CD4-positive, CD25-positive, alpha-beta regulatory T cell (primary cell): ENCODE data around the gene ALG5. TPM values are rescaled to one million over a fixed set of nuclear protein-coding genes. Genes with fewer than 3 reads are reported as not detected.

ENCODE experiments used
- ATAC-seq, 2 donors: fragments of 150-1000 bp; cut with Tn5 transposase; one replicate each; pipeline ENCODE4 v1.10.0; 2021; ENCODE audit warnings: low read depth in 2 of 2, moderate number of reproducible peaks in 2 of 2, moderate library complexity in 1 of 2
- DNase-seq, 3 donors: peaks; one replicate each; pipeline versions ENCODE4 v3.0.0 to v3.0.0-alpha.2; 2012 to 2022; ENCODE audit warnings: mixed read lengths in 1 of 3
- H3K27ac ChIP-seq: one replicate; pipeline ENCODE4 v1.7.0; 2013; ENCODE audit warnings: mild to moderate bottlenecking, low read length; ENCODE audit not compliant: insufficient read depth, poor library complexity, severe bottlenecking
- H3K27me3 ChIP-seq: one replicate; pipeline ENCODE4 v1.7.0; 2013; ENCODE audit warnings: low read length; ENCODE audit not compliant: control insufficient read depth, insufficient read depth
- H3K36me3 ChIP-seq: one replicate; pipeline ENCODE4 v1.7.0; 2013; ENCODE audit warnings: mild to moderate bottlenecking, low read length, moderate library complexity; ENCODE audit not compliant: control insufficient read depth, insufficient read depth
- H3K4me1 ChIP-seq: 2 replicates; pipeline ENCODE4 v1.7.0; 2013; ENCODE audit warnings: mild to moderate bottlenecking, low read length; ENCODE audit not compliant: insufficient read depth, control insufficient read depth, poor library complexity, severe bottlenecking
- H3K4me3 ChIP-seq: one replicate; pipeline ENCODE4 v1.7.0; 2013; ENCODE audit warnings: low read depth, mild to moderate bottlenecking, low read length, moderate library complexity
- H3K9me3 ChIP-seq, 2 experiments: 1 replicate in 1 of 2; 2 replicates in 1 of 2; pipeline ENCODE4 v1.7.0; 2013; ENCODE audit warnings: low read length in 2 of 2, mild to moderate bottlenecking in 1 of 2, moderate library complexity in 1 of 2; ENCODE audit not compliant: control insufficient read depth in 2 of 2
- H3K27ac Mint-ChIP-seq, 3 donors: one replicate each; pipeline ENCODE4 v1.8.0; 2020 to 2022; ENCODE audit warnings: mild to moderate bottlenecking in 3 of 3, mixed read lengths in 3 of 3, moderate library complexity in 2 of 3
- H3K27me3 Mint-ChIP-seq: one replicate; pipeline ENCODE4 v1.8.0; 2022; ENCODE audit warnings: mild to moderate bottlenecking, mixed read lengths
- H3K36me3 Mint-ChIP-seq: one replicate; pipeline ENCODE4 v1.8.0; 2020; ENCODE audit warnings: mixed read lengths
- H3K4me1 Mint-ChIP-seq, 4 donors: one replicate each; pipeline ENCODE4 v1.8.0; 2020 to 2022; ENCODE audit warnings: mixed read lengths in 4 of 4, mild to moderate bottlenecking in 1 of 4
- H3K4me3 Mint-ChIP-seq, 4 donors: one replicate each; pipeline ENCODE4 v1.8.0; 2020 to 2022; ENCODE audit warnings: mild to moderate bottlenecking in 4 of 4, mixed read lengths in 4 of 4, moderate library complexity in 3 of 4
- H3K9me3 Mint-ChIP-seq, 7 donors: one replicate each; pipeline ENCODE4 v1.8.0; 2020 to 2022; ENCODE audit warnings: mixed read lengths in 7 of 7, mild to moderate bottlenecking in 3 of 7, moderate library complexity in 2 of 7
- polyA plus RNA-seq, 4 donors: library from polyadenylated mRNA; unstranded; fragments of 300-500 nt; fragmentation: Illumina TruSeq; gene quantifications; one replicate each; pipeline ENCODE4 v1.2.3, GENCODE V29; 2021
- total RNA-seq: library from RNA; stranded (reverse); gene quantifications from one replicate; pipeline ENCODE4 v1.2.3, GENCODE V29; 2022

The ALG5 gene
- total and polyA plus RNA-seq, 5 donors from 2014 or later = 20.1 to 97.7 (median 76.6) TPM

GRCh38 chr13:36915106-36915505 is 84.0 kb downstream of the ALG5 start:
- DNase-seq = no peak
- Histone ChIP-seq H3K9me3 (no peaks in the 10 kb centered on the region), H3K36me3 (no peaks in the 10 kb centered on the region), H3K27me3 (peaks cover 30% of the 10 kb centered on the region), H3K4me1 (peaks cover 6% of the 10 kb centered on the region), H3K4me3 (no peak overlapping the region), H3K27ac (no peak overlapping the region)
- H3K36me3 Mint-ChIP-seq = no peaks in the 10 kb centered on the region
- H3K9me3 Mint-ChIP-seq = peaks cover 0 to 3% (median 0%) of the 10 kb centered on the region in 7 donors
- H3K4me1 Mint-ChIP-seq = peaks cover 0 to 7% (median 0%) of the 10 kb centered on the region in 4 donors
- peaks cover 50% of the 10 kb centered on the region for H3K27me3 Mint-ChIP-seq
- H3K4me3 Mint-ChIP-seq = no peak overlapping the region
- no peak for ATAC-seq
- H3K27ac Mint-ChIP-seq = no peak overlapping the region

GRCh38 chr13:36914648-36915047 is 84.5 kb downstream of the ALG5 start:
- Histone ChIP-seq H3K4me3 (no peak overlapping the region), H3K36me3 (no peaks in the 10 kb centered on the region), H3K27me3 (peaks cover 30% of the 10 kb centered on the region), H3K4me1 (peaks cover 5% of the 10 kb centered on the region), H3K9me3 (no peaks in the 10 kb centered on the region), H3K27ac (no peak overlapping the region)
- no peak for DNase-seq
- Mint-ChIP-seq H3K4me3 (no peak overlapping the region), H3K27ac (no peak overlapping the region), H3K4me1 (peaks cover 0 to 7% (median 0%) of the 10 kb centered on the region in 4 donors), H3K27me3 (peaks cover 50% of the 10 kb centered on the region), H3K9me3 (peaks cover 0 to 3% (median 0%) of the 10 kb centered on the region in 7 donors), H3K36me3 (no peaks in the 10 kb centered on the region)
- no peak for ATAC-seq

- H3K36me3 Mint-ChIP-seq = no peaks in the 10 kb centered on the region
- H3K4me1 Mint-ChIP-seq = no peaks in the 10 kb centered on the region
- no peaks in the 10 kb centered on the region for H3K9me3 Mint-ChIP-seq
- no peak overlapping the region for H3K4me3 Mint-ChIP-seq
- H3K27me3 ChIP-seq = peaks cover 24% of the 10 kb centered on the region
- H3K4me3 ChIP-seq = no peak overlapping the region
- no peak overlapping the region for H3K27ac Mint-ChIP-seq
- H3K9me3 ChIP-seq = no peaks in the 10 kb centered on the region
- H3K4me1 ChIP-seq = no peaks in the 10 kb centered on the region
- no peaks in the 10 kb centered on the region for H3K36me3 ChIP-seq
- peaks cover 42% of the 10 kb centered on the region for H3K27me3 Mint-ChIP-seq
- H3K27ac ChIP-seq = no peak overlapping the region
- ATAC-seq (no peak), DNase-seq (no peak)
Observed at GRCh38 chr13:36913463-36913862, 85.7 kb downstream of the ALG5 start.

GRCh38 chr13:36912973-36913372 is 86.2 kb downstream of the ALG5 start:
- Mint-ChIP-seq H3K9me3 (no peaks in the 10 kb centered on the region), H3K36me3 (no peaks in the 10 kb centered on the region), H3K27ac (no peak overlapping the region), H3K27me3 (peaks cover 38% of the 10 kb centered on the region), H3K4me1 (no peaks in the 10 kb centered on the region), H3K4me3 (no peak overlapping the region)
- H3K27me3 ChIP-seq = peaks cover 19% of the 10 kb centered on the region
- DNase-seq = no peak
- no peaks in the 10 kb centered on the region for H3K4me1 ChIP-seq
- no peak overlapping the region for H3K27ac ChIP-seq
- H3K36me3 ChIP-seq = no peaks in the 10 kb centered on the region
- H3K4me3 ChIP-seq = no peak overlapping the region
- no peak for ATAC-seq
- H3K9me3 ChIP-seq = no peaks in the 10 kb centered on the region

- H3K27me3 Mint-ChIP-seq = peaks cover 32% of the 10 kb centered on the region
- no peak overlapping the region for H3K27ac Mint-ChIP-seq
- H3K4me1 Mint-ChIP-seq = no peaks in the 10 kb centered on the region
- ATAC-seq (no peak), DNase-seq (no peak)
- H3K36me3 Mint-ChIP-seq = no peaks in the 10 kb centered on the region
- Histone ChIP-seq H3K9me3 (no peaks in the 10 kb centered on the region), H3K27ac (no peak overlapping the region), H3K36me3 (no peaks in the 10 kb centered on the region), H3K4me1 (no peaks in the 10 kb centered on the region), H3K27me3 (peaks cover 19% of the 10 kb centered on the region), H3K4me3 (no peak overlapping the region)
- H3K4me3 Mint-ChIP-seq = no peak overlapping the region
- no peaks in the 10 kb centered on the region for H3K9me3 Mint-ChIP-seq
Observed at GRCh38 chr13:36912369-36912768, 86.8 kb downstream of the ALG5 start.

- Mint-ChIP-seq H3K27me3 (peaks cover 14% of the 10 kb centered on the region), H3K36me3 (no peaks in the 10 kb centered on the region), H3K4me3 (no peak overlapping the region), H3K27ac (no peak overlapping the region), H3K9me3 (no peaks in the 10 kb centered on the region), H3K4me1 (no peaks in the 10 kb centered on the region)
- Histone ChIP-seq H3K4me3 (no peak overlapping the region), H3K27ac (no peak overlapping the region), H3K9me3 (no peaks in the 10 kb centered on the region), H3K27me3 (peaks cover 4% of the 10 kb centered on the region), H3K4me1 (no peaks in the 10 kb centered on the region), H3K36me3 (no peaks in the 10 kb centered on the region)
- ATAC-seq (no peak), DNase-seq (no peak)
Observed at GRCh38 chr13:36910545-36910944, 88.6 kb downstream of the ALG5 start.

- no peaks in the 10 kb centered on the region for H3K36me3 Mint-ChIP-seq
- no peaks in the 10 kb centered on the region for H3K36me3 ChIP-seq
- H3K27me3 Mint-ChIP-seq = peaks cover 10% of the 10 kb centered on the region
- no peak overlapping the region for H3K27ac Mint-ChIP-seq
- ATAC-seq (no peak), DNase-seq (no peak)
- H3K9me3 ChIP-seq = no peaks in the 10 kb centered on the region
- peaks cover 1% of the 10 kb centered on the region for H3K27me3 ChIP-seq
- no peaks in the 10 kb centered on the region for H3K9me3 Mint-ChIP-seq
- H3K4me1 Mint-ChIP-seq = no peaks in the 10 kb centered on the region
- no peak overlapping the region for H3K27ac ChIP-seq
- H3K4me3 ChIP-seq = no peak overlapping the region
- H3K4me3 Mint-ChIP-seq = no peak overlapping the region
- H3K4me1 ChIP-seq = no peaks in the 10 kb centered on the region
Observed at GRCh38 chr13:36907821-36908220, 91.3 kb downstream of the ALG5 start.

- ATAC-seq (no peak), DNase-seq (no peak)
- H3K36me3 Mint-ChIP-seq = no peaks in the 10 kb centered on the region
- H3K27ac Mint-ChIP-seq = no peak overlapping the region
- no peaks in the 10 kb centered on the region for H3K36me3 ChIP-seq
- H3K9me3 Mint-ChIP-seq = no peaks in the 10 kb centered on the region
- peaks cover 1% of the 10 kb centered on the region for H3K27me3 ChIP-seq
- no peaks in the 10 kb centered on the region for H3K4me1 Mint-ChIP-seq
- H3K9me3 ChIP-seq = no peaks in the 10 kb centered on the region
- H3K4me3 Mint-ChIP-seq = no peak overlapping the region
- no peak overlapping the region for H3K27ac ChIP-seq
- H3K4me1 ChIP-seq = no peaks in the 10 kb centered on the region
- H3K4me3 ChIP-seq = no peak overlapping the region
- H3K27me3 Mint-ChIP-seq = peaks cover 10% of the 10 kb centered on the region
Observed at GRCh38 chr13:36907266-36907665, 91.9 kb downstream of the ALG5 start.
